Gastrocnemius medialis (tissue), 4 donors: ENCODE data around the gene COX8A.

Source experiments
- CTCF ChIP-seq, 5 experiments: fragments of 450-650 bp in 3 of 5; fragments of 200-600 bp in 2 of 5; sonication (generic) in 2 of 5; IDR thresholded peaks in 4 of 5; conservative IDR thresholded peaks in 1 of 5; 1 replicate in 4 of 5; 2 replicates in 1 of 5; pipeline ENCODE4 v1.5.1; 2016 to 2019; ENCODE audit warnings: antibody characterized with exemption in 5 of 5, mild to moderate bottlenecking in 3 of 5, moderate library complexity in 3 of 5
- POLR2A ChIP-seq, 2 donors: fragments of 450-650 bp; IDR thresholded peaks; one replicate each; pipeline ENCODE4 v1.6.1; 2017; ENCODE audit warnings: antibody characterized with exemption in 2 of 2, mild to moderate bottlenecking in 2 of 2, moderate library complexity in 2 of 2

GRCh38 chr11:63993993-63994392, 19.6 kb downstream of the COX8A start:
- TF ChIP-seq CTCF (IDR thresholded peaks at IDR 0.05 in 4 of 5, conservative IDR thresholded peaks at IDR 0.05 in 1 of 5), result no peak
- no peak for TF ChIP-seq POLR2A (IDR thresholded peaks at IDR 0.05)
